ENCODE measurements around the gene THEMIS. TPM values are rescaled to one million over a fixed set of nuclear protein-coding genes. Genes with fewer than 3 reads are reported as not detected.
"Not testable (repeated sequence)": the region's sequence is repeated elsewhere in the genome, so short reads cannot be mapped to it uniquely, and the experiment has no call there.

The THEMIS gene
- total RNA-seq, 1 donor from 2014 or later = 0.10 TPM

GRCh38 chr6:127794405-127794804 lies 106.5 kb downstream of the THEMIS start:
- no peak for DNase-seq

DNA sequence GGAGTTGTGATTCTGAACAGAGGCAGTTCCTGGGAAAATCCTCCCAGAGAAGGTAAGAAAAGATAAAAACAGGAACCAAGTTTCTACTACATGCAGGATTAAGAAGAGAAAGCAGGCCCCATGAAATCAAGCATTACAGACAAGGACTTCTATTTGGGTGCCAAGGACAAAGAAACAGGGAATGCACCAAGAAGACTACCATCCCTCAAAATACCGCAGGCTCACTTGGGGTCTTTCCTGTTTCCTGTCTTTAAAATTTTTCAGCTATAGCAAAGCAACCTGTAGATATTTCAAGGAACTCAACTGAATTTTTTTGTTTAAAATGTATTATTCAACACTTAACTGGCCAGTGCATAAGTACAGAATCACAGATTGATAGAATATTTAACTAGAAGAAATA lies 107.5 kb downstream of the THEMIS start:
- no peak for DNase-seq

GRCh38 chr6:127792616-127793015 lies 108.2 kb downstream of the THEMIS start:
- DNase-seq = no peak

- DNase-seq = no peak
These were observed 108.9 kb downstream of the THEMIS start for GRCh38 chr6:127791779-127792528.

DNA sequence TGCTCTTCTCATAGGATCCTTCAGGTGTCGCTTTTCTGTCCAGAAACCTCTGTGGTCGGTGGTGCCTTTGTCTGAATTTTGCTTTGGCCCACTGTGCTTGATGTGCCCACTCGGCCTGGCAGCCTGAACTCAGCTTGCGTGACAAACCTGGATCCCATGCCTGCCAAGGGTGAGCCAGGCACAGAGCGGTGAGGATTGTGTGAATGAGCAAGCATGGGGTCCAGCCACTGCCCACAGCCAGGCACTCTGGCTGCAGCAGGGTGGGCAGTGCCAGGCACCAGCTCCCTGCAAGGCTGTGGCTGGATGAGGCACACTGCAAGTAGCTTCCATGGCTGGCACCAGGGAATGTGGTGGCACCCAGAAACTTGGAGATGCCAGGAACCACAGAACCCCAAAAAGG lies 110.3 kb downstream of the THEMIS start:
- no peak for DNase-seq

DNA sequence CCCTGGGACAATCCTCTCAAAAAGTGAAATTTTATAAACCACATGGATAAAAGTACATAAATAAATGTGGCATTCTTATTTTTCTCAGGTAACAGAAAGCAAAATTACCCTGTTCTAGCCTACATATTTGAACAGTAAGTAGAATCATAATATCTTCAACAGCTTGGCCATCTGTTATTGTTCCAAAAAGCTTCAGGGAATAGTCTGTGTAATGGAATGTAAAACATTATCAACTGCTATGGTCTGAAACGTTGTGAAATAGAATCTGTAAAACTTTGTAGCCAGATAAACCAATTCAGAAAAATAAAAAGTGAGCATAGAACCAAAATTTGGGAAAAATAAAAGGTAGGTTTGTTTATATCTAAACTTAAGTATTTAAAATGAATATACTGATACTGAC lies 114.7 kb downstream of the THEMIS start:
- no peak for DNase-seq

GRCh38 chr6:127784468-127784867 lies 116.4 kb downstream of the THEMIS start:
- no peak for DNase-seq

GRCh38 chr6:127781636-127782272 lies 119.1 kb downstream of the THEMIS start:
- not testable (repeated sequence) for DNase-seq

DNA sequence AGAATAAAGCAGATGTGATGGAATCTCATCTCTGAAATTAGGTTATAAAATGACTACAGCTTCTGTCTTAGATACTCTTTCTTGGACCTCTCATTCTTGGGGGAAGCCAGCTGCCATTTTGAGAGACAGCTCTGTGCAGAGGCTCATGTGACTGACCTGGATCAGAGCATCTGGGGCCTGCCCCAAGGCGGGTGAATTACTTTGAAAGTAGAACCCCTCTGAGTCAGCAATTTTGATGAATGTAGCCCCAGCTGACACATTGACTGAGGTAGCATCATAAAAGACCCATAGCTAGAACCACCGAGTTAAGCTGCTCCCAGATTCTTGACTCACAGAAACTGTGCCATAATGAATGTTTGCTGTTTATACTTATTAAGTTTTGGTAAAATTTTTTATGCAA lies 124.5 kb downstream of the THEMIS start:
- no peak for DNase-seq

- DNase-seq = no peak
These were observed 125.5 kb downstream of the THEMIS start for GRCh38 chr6:127775371-127775770.

- DNase-seq = no peak
These were observed 132.1 kb downstream of the THEMIS start for GRCh38 chr6:127768745-127769144.

- DNase-seq = no peak
These were observed 132.6 kb downstream of the THEMIS start for GRCh38 chr6:127768223-127768622.

DNA sequence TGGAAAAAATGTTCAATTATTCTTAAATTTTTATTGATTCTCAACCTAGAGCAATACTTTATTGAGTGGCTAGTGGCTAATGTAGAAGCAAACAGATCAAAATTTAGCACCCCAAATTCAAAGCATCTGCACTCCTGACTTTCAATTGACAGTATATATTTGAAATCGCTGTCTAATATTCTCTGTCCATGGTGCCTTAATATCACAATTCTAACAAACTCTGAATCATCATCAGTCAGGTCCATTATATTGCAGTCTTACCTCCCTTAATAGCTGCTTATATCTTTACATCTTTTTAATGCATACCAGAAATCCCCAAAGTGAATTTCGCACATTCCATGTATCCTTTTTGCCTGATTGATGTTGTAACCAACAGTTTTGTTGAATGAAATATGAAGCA lies 134.9 kb downstream of the THEMIS start:
- DNase-seq = no peak

GRCh38 chr6:127762284-127762683 lies 138.6 kb downstream of the THEMIS start:
- no peak for DNase-seq

DNA sequence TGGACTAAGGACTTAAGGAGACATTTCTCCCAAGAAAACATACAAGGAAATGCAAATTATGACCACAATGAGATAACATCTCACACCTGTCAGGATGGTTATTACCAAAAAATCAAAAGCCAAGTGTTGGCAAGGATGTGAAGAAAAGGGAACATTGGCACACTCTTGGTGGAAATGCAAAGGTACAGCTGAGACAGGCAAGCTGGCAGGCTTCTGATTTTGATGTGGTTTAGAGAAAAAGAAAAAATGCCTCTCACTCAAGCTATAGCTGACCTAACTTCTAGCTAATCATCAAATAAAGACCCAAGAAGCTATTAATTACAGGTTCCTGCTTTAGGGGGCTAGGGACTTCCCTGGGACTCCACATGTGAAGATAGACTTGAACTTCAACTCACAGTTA lies 139.8 kb downstream of the THEMIS start:
- no peak for DNase-seq

DNA sequence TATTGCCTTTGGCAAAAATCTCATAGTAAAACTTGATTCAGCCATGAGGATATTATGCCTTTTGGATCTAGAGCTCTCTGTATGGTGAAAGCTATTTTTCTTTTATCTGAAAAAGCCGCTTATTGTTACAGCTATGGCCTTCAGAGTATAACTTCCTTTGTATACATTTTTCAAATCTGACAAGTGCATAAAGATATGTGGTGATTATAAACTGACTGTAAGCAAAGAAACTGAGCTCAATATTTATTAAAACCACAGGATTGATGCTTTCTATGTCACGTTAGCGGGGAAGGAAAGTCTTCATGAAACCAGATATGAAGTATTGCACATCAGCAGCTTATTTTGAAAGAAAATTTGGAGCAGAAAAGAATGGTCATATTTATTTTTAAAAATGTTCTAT lies 151.8 kb downstream of the THEMIS start:
- no peak for DNase-seq

GRCh38 chr6:127748290-127748689 lies 152.6 kb downstream of the THEMIS start:
- no peak for DNase-seq

DNA sequence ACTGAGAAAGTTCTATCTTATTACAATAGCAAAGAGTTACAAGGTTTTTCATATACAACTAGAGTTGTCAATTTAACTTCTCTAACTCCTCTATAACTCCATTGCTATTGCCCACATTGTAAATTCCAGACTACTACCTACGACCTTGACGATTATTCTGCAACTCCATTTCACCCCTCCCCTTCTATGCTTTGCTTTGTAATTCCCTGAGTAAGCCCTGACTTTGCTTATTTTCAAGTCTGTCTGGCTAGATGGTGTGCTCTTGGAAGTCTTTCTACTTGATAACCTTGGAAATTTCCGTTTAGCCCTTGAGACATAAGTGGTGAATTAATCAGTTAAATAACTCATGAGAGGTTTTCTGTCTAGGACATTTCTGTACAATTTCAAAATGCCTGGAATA lies 162.4 kb downstream of the THEMIS start:
- DNase-seq = no peak

DNA sequence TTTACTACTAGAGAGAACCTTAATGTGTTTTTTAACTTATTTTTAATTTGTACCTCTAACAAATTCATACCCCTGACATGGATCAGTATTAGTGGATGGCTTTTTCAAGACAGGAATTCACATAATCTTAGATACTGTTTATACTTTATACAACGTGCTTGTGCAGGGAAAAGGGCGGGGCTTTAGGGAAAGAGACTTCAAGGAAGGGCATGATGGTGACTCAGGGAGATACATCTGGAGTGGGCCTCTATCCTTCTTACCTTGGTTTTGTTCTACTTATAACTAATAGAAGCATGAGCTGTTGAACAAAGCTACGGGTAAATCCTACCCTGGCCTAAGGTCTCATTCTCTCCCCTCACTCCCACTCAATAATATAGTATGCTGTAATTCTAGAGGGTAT lies 163.1 kb downstream of the THEMIS start:
- DNase-seq = no peak

- peak; percentile 52 for DNase-seq
These were observed 163.8 kb downstream of the THEMIS start for GRCh38 chr6:127737009-127737486.

DNA sequence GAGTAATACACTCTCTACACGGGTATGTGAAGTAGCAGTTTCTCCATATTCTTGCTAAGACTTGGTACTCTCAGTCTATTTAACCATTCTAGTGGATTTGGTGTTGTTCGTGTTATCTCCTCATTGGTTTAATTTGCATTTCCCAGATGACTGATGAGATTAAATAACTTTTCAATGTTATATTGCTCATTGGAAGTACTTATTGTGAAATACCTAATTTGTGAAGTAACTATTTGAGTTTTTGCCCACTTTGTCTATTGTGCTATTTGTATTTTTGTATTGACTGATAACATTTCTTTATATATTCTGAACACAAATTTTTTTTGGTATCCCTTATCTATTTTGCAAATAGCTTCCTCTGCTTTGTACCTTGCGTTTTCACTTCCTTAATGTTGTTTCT lies 167.9 kb downstream of the THEMIS start:
- no peak for DNase-seq

DNA sequence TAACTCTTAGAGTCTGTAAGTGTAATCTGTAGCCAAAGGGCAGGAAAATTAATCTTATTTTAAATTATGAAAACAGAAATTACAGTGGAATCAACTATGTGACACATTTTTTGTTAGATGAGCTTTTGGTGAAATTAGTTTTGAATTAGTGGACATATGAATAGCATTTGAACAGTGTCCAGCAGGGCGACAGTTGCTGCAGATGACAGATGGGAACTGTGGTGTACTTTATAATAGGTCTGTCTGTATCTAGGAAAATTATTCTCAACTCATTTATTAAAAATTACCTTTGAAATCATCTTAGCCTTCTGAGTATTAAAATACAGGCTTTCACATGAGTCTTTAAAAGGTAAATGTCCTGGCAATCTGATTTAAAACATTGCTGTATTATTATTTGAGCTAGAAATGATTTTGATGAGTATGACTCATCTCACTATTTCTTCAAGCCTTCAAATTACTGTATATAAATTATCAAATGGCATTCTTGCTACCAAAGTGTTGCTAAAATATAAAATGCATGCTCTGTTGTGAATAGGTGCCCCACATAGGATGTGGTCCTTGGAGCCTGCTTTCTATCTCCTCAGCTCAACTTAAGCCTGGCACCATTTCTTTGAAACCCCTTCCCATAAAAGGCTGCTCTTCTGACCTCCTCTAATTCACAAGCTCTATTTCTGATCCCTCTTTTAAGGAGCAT lies 173.5 kb downstream of the THEMIS start:
- no peak for DNase-seq

DNA sequence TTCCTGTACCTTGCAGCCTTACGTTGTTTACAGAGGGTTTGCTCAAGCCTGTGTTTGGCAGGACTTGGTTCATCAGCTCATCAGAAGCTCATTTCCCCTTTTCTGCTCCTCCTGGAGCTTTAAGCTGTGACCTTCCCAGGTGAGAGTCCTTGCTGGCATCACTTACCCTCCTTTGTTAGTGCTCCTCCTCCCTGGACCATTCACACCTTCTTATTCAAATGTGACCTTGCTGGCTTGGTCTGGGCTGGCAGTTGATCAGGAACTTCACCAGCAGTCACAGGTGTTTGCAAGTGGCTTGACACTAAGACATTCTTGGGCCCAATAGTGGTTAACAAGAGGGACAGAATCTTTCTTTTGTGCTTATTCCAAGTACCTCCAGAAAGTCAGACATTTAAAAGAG lies 175.0 kb downstream of the THEMIS start:
- no peak for DNase-seq

Data from skin of body (tissue), 2 donors.